Right lung (tissue), 5 donors: ENCODE results near the gene SLC9A9. TPM values are rescaled to one million over a fixed set of nuclear protein-coding genes. Genes with fewer than 3 reads are reported as not detected.

ENCODE experiments used
- DNase-seq, 2 donors: peaks; one replicate each; pipeline ENCODE4 v3.0.0-alpha.2; 2013
- polyA plus RNA-seq, 5 donors: library from polyadenylated mRNA; unstranded; fragments of 120-200 nt; gene quantifications; one replicate each; pipeline versions ENCODE4 v1.2.1 to v1.2.3, GENCODE V29; 2013; ENCODE audit warnings: inconsistent platforms in 1 of 5, low replicate concordance in 1 of 5; ENCODE audit not compliant: insufficient read length in 5 of 5, insufficient read depth in 1 of 5

The SLC9A9 gene
- polyA plus RNA-seq, 5 donors: 11.7 to 20.9 (median 17.7) TPM

DNA sequence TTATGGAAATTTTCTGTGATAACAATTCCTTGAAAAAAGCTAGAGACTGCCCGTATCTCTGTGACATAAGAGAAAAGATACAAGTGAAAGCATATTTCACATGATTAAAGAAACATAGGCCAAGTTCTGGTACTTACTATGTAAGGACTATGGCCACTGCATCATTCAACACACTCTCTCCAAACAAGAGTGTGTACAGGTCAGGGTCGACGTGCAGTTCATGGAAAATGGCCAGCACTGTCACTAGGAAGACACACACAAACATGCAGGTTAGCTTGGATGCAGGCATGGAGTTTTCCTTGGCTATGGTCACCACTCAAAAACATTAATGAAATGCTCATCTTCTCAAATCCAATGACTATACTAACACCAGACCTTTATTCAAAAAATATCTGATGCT lies 196.2 kb downstream of the SLC9A9 start:
- DNase-seq: no peak

DNA sequence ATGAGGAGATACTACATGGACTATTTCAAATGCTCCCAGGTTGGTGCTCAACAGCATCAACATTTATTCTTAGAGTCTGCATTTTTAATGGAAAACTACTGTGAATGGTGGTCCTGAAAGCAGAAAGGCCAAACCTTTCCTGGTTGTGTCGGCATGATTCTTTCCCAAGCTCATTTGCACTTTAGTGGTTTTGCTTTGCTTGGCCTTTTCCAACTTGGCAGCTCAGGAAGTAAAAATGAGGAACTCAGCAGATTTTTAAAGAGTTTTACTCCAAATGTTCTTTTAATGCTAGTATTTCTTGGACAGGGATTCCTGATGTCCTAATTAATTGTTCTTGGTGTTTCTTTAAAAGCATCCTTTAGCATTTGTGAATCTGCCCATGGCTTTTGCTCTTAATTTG lies 197.4 kb downstream of the SLC9A9 start:
- no peak for DNase-seq

DNA sequence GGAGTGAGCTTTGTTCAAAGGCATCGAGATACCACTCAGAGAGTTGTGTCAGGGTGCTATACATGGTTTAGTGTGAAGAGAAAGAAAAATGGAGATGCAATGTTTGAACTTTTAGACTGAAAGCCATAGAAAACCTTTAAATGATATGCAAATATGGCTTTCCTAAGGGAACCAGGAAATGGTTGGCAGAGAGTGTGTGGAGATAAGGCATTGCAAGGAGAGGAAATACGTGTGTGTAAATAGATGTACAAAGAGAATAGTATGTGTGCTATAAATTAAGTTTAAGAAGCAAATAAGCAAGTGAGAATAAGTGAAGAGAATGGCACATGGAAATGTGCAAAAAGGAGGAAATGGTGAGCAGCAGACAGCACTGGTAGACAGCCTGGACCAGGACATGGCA lies 198.1 kb downstream of the SLC9A9 start:
- no peak for DNase-seq

DNA sequence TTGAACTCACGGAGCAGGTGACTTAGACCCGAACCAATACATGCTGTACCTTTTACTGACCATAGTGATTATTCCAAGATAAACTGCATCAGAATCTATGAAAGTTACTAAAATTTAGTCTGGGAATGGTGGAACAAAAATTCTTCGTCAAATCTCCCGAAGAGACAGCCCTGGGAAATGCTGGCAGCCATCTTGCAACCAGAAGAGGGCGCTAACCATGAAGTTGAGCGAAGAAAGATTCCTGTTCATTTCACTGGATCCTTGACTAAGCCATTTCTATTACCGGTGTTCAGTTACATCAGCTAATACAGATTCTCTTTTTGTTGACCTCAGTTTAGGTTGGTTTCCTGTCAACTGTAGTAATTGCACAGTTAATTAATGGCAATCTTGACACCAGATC lies 199.6 kb downstream of the SLC9A9 start:
- no peak for DNase-seq

DNA sequence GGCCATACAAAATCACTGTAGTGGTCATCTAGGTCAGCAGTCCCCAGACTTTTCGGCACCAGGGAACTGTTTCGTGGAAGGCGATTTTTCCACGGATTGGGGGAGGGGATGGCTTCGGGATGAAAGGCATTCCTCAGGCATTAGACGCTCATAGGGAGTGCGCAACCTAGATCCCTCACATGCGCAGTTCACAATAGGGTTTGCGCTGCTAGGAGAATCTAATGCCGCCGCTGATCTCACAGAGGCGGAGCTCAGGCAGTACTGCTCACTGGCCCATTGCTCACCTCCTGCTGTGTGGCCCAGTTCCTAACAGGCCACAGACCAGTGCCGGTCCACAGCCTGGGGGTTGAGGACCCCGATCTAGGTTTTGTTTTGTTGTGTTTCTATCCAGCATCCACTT lies 200.1 kb downstream of the SLC9A9 start:
- DNase-seq: no peak

DNA sequence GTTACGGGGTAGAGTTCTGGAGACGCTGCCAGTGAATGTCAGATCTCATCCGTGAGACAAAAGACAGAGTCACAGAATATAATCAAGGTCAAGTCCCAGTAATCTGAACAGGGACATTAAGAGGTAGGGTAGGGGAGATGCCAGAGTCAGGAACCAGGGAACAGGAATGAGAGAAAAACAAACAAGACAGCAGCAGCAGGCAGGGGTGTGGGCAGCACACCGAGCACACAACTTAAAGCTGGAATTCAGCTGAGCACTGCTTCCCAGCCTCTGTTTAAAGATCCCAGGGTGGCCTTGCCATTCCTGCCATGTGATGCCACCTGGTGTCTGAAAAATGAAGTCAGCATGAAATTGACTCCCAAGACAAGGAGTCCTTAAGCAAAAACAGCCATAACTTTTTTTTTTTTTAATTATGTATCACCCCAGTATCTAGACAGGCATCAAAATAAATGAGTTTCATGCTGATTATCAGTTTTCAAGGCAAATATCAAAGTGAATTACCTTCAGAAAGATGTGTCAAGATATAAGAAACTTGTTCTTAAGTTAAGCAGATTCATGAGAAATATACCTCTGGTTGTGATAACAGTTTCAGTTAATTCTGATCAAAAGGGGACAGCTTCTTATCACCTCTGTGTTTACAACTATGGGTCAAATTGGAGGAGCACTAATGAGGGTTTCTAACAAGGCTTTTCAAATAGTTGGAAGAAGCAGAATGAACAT lies 203.7 kb downstream of the SLC9A9 start:
- peak; percentile 60 to 62 for DNase-seq

DNA sequence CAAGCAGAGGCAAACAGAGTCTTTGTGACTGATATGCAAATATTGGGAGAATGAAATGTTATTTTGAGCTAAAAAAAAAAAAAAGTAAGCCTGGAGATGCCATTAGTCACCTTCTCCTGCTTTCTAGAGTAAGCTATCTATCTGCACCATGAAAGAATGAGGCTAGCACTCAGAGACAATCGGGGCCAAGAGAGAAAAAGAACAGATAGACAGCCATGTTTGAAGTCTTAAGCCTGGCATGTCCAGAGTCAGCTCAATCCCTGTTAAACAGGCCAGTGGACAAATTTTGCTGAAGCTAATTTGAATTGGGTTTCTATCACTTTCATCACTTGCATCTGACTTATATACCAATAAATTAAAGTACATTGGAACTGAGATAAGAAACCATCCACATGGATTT lies 204.4 kb downstream of the SLC9A9 start:
- no peak for DNase-seq

DNA sequence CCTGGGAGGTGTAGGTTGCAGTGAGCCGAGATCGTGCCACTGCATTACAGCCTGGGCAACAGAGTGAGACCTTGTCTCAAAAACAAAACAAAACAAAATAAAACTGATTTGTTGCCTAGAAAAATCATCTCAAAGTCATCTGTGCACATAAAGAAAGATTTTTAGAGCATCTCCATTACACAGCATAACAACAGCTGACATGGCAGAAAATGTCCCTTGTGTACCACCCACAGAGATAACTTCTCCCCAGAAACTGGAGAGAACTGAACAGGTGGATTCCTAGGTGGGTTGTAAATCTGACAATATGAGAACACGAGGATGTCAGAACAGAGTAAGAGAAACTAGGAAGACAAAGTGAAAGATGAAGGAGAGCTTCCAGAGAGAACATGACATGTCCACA lies 207.5 kb downstream of the SLC9A9 start:
- DNase-seq: no peak

DNA sequence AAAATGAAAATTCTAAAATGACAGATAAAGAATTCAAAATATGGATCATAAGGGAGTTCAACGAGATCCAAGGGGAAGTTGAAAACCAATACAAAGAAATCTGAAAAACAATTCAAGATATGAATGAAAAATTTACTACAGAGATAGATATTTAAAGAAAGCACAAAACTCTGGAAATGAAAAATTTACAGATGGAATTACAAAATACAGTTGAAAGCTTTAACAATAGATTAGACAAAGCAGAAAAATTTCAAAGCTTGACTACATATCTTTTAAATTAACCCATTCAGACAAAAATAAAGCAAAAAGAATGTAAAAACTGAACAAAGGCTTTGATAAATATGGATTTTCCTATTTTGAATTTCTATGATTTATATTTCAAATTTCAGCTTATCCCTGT lies 211.1 kb downstream of the SLC9A9 start:
- no peak for DNase-seq

DNA sequence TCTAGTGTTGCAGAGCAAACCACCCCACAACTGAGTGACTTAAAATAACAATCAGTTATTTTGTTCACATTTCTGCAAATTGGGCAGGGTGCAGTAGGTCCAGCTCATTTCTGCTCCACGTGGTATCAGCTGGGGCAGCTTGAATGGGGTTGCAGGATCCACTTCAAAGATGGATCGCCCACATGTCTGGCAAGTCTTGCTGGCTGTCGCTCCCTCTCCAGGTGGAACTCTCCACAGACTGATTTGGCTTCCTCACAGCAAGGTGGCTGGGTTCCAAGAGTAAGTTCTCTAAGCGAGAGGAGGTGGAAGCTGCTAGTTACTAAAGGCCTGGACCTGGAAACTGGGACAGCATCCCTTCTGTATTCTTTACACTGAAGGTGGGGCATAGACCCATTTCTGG lies 213.3 kb downstream of the SLC9A9 start:
- no peak for DNase-seq

DNA sequence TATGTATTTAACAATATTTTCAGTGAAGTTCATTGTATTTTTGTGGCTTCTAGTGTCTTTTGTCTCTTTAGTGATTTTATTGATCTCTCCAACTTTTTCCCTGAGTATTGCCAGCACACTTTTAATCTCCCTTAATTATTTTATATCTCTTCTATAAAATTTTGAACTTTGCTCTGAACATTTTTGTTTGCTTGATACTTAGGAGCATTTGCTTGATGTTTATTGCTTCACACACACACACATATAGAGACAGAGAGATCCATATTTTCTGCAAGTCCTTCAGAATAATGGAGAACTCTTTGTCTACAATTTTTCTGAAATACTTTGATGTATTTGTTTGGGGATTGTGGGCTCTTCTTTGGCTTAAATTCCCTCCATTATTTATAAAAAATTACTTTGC lies 213.8 kb downstream of the SLC9A9 start:
- no peak for DNase-seq

DNA sequence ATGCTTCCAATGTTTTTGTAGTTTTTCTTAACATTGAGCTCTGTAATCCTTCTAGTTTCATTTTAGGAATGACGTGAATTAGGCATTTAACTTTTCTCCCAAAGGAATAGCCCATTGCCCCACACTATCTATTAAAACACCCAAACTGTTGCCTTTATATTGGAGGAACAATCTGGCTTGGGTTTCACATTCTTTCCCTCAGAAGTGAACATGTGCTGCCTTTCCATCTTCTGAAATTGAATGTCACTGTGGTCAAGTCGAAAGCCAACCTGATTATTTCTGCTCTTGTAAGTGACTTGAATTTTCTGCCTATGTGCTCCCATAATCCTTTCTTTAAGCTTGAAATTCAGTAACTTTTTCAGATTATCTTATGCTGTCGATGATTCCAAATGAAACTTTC lies 214.5 kb downstream of the SLC9A9 start:
- no peak for DNase-seq

DNA sequence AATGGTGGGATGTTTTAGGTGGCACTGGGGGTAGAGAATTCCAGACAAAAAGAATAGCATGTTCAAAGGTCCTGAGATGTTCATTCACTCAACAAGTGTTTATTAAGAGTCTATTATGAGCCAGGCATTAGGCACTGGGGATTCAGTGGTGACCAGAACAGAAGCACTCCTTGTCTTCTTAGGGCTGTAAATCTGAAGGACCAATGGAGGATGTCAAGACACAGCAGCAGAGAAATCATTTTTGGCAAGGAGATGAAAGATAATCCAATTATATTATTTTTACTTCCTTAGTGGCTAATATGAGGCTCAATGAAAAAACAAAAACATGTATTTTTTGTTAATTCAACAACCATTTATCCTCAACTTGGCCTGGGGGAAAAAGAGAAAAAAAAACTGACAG lies 218.5 kb downstream of the SLC9A9 start:
- no peak for DNase-seq

DNA sequence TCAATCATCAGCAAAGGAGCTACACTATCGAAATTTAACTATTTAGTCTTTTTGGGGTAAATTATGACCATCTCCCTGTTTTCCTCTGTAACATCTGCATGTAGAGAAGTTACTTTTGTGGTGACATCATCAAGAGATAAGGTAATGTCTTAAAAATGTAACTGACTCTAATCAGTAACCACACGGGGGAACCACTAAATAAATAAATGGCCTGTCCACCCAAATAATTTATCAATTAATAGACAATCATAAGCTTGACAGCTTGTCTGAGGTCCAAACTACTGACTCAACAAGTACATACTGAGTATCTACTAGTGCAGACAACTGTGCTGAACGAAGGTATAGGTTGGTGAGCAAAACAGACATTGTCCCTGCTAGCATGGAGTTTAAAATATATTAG lies 219.3 kb downstream of the SLC9A9 start:
- no peak for DNase-seq

DNA sequence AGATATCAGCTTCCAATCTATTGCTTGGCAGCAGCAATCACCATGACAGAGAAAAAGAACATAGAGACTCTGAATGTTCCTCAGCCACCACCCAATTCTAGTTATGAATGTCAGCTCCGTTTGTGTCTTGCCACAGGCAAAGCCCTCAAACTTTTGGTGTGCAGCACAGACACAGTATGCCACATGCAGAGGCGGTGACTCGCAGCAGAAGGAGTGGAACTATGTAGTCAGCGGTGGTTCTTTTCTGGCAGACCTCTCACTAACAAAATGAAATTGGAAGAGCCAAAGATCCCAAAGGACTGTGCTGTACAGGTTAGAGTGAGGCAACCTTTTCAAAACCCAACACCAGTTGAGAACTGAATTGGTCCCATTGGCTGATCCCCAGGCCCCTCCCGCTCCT lies 220.9 kb downstream of the SLC9A9 start:
- DNase-seq: no peak

DNA sequence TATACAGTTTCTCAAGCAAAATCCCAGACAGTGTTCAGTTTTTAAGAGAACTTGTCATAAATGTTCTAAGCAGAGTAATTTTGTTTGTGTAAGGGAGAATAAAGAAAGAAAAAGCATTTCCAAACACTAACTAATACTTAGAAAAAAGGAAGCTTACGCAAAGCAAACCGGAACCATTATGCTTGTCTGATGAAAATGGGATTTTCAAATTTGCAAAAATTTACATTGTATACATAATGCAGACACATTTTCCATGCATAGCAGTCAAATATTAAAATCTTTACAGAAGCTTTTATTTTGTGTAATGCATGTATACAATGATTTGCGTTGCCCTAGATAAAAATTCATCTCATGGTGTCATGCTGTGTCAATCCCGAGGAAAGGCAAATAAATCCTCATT lies 229.0 kb downstream of the SLC9A9 start:
- no peak for DNase-seq

DNA sequence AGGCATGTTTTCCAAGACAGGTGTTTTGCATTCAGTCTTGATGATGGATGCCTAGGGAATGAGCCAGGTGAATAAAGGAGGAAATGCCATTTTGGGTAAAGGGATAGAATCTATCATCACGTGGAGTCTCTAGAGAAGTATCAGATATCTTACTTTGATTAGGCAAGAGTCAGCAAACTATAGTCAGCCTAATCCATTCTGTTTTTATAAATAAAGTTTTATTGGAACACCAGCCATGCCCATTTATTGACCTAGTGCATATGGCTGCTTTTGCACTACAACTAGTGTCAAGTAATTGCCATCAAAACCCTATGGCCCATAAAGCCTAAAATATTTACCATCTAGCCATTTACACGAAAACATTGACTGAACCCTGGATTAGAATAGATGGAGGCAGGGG lies 231.2 kb downstream of the SLC9A9 start:
- no peak for DNase-seq

DNA sequence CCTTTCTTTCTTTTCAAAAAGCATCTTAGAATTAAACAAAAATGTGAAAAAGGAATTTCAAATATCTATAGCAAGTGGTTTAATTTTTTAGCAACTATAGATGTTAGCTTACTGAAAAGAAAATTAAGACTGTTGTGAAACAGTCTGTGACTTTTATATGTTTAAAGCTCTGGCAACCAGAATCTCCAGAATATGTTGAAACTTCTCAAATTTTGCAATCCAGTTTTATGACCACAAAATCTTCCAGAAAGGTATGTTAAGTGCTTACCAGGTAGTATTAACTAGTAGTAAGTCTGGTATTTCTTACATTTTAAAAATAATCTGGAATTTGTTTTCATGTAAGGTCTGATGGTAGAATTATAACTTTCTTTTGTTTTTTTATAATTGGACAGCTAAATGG lies 235.0 kb downstream of the SLC9A9 start:
- DNase-seq: no peak

DNA sequence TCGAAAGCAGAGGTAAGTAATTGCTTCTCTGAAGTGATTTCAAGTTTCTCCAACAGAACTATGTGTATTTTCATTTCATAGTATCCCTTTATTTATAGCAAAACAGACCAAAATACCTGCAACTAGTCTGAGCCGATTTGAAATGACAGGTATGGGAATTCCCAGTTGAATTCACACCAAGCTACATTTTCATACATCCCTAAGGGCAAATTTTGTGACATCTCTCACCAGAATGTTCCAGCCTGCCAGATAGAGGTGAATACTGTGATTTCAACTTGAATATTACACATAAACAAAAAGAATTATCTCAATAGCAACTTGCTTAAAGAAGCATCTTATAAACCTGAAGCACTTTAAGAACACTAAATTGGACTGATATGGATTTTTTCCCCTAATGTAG lies 235.7 kb downstream of the SLC9A9 start:
- DNase-seq: no peak

DNA sequence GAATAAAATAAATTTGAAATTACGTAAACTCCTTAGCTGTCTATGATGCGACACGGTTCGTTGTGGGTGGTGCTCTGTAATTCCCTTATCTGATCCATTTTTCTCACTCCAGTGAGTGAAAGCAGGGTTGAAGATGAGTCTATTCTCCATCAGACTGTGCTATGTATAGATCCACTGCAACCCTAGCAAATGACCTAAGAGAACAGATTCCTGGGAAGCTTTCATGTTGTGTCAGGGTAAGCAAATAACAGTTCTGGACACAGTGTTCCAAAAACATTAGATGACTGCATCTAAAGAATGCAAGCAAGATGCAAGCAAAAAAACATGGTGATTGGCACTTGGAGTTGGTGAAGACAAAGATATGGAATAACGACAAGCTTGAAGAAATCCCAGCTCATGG lies 239.3 kb downstream of the SLC9A9 start:
- no peak for DNase-seq

DNA sequence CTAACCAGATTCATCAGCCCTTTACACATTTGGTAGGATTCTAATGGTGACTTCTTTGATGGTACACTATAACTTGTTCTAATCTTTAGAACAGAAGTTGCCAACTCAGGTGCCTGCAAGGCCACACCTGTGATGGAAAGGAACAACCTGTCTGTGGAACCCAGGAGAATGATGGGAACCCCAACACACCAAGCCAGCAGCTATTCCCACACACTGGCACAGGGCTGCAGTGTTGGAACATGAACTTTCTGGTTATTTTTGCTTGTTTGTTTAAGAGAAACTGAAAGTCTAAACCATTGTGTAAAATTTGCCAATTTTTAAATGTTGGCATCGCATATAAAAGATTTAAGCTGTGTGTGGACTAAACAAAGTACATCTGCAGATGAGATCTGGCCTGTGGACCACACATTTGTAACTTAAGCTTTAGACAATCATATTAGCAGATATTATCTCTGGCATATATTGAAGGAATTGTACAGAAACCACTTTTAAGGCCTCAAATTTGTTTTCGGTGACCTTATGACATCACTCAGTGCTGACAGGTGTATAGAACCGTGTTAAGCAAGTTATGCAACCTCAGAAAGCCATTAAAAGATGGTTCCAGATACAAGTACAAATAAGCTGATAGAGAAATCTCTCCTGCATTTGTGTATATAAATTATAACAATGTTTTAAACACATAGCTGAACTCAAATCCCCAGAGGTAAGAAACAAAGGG lies 242.9 kb downstream of the SLC9A9 start:
- no peak for DNase-seq

DNA sequence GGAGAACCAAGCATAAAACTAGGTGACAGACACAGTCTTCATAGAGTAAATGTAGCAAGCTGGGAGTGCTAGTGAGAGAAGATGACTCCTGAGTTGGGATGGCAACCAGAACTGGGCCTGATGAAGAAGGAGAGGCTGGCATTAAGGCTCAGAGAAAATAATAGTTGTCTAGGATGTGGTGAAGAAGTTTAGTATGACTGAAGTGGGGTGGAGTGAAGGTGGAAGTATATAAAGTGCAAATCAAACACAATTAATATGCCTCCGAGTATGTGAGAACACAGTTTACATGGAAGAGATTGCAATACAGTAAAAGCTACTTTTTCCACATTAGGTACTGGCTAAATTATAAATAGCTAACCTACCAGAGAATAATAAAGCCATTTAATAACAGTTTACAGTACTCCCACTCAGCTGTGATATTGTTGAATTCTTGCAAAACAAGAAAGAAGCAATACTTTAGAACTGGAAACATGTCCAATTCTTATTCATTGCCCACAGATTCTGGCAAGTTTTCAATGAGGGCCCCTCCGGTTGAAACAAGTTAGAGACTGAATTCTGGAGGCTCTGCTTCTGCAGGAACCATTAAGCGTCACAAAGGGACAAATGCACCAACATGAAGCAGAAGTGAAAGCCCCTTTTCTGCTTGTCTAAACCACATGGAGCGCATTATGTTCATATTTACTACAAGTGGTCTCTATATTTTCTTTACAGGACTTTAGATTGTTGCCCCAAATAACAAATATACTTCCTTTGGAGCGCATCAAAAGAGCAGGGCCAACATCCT lies 243.7 kb downstream of the SLC9A9 start:
- DNase-seq: no peak

DNA sequence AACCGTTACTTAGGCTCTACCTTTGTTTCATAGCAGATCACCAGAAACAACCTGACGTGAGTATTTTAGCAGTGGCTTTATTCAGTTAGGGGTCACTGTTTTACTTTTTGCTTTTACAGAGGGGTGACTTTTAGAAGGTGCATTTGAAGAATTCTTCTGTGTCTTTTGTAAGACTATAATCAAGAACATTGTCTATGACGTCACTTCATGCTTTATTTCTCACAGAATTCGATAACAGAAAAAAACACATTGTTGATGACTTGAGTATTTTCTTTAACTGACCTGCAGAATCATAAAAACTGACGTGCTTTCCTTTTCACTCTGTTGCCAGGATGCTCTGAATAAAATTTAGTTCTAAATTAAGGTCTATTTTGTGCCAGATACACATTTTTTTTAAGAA lies 244.5 kb downstream of the SLC9A9 start:
- no peak for DNase-seq
